Stimulated activated CD8-positive, alpha-beta memory T cell treated with anti-CD3 and anti-CD28 coated beads, Interleukin-7, amount 100 ng/mL, for 48 hours (primary cell): ENCODE data around the gene MED13L.
"Not testable (repeated sequence)": the region's sequence is repeated elsewhere in the genome, so short reads cannot be mapped to it uniquely, and the experiment has no call there.

Source experiments
- DNase-seq, 2 donors: peaks; one replicate each; pipeline ENCODE4 v3.0.0-alpha.2; 2020; ENCODE audit warnings: low read depth in 1 of 2; ENCODE audit errors: extremely low read depth in 1 of 2

The MED13L gene

GRCh38 chr12:116303929-116304328 is 26.4 kb upstream of the MED13L start:
- DNase-seq: no peak

DNA sequence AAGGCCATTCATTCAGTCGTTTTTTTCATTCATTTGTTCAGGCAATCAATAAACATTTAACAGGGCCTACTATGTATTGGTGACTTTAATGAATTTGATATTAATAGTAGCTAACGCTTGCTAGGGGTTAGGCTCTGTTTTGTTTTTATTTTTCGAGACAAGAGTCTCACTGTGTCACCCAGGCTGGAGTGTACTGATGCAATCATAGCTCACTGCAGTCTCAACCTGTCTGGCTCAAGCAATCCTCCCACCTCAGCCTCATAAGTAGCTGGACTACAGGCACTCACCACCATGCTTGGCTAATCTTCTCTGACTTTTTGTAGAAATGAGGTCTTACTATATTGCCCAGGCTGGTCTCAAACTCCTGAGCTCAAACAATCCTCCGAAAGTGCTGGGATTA is 25.6 kb upstream of the MED13L start:
- no peak for DNase-seq

DNA sequence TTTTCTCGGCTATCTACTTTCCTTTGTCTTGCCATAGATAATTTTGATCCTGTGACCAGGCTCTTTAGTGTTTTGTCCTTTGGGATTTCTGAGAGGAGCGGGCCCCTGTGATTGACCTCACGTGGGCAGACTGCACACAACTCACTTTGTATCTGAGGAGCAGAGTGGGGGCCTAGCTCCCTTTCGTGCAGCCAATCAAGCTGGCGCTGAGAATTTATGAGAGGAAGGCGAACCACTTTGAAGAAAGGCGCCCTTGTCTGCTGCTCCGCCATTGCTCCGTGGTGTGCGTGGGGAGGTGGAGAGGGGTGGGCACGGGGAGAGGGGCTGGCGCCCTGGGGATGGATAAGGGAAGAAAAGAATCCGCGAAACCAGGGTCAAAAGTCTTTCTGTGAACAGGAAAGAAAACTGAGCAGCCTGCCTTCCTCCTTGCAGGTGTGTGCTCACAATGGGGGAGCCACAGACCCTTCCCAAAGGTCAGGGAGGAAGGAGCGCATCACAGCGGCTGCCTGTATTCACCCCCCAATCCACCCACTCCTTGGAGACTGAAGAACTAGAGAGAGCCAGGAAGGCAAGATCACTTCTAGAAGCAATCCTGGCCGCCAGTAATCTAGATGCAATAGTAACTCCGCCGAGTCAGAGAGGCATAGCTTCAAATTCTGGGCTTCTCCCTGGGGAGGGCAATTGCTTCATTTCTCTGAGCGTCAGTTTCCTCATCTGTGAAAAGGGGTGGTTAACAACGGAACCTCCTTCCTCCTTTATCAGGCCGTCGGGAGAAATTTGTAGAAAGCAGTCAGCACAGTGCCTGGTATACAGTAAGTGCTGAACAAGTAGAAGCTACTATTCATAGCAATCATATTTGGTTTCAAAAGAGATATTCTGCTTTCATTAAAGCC is 24.9 kb upstream of the MED13L start:
- no peak for DNase-seq

DNA sequence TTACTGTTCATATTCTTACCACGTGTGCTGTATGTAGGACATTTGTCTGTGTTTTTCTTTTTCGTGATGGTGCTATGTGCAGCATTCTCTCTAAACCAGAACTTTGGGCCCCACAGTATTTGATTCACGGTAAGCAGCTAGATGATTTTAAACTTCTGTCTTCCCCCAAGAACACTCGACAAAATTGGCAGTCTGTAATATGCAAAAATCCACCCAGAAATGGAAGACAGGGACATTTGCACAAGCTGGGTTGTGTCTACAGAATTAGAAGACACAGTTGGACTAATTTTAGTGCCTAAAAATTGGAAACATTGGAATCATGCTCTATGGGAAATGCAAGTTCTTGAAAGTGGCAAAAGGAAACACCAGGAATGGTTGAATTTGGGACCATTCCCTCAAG is 24.1 kb upstream of the MED13L start:
- DNase-seq: no peak

DNA sequence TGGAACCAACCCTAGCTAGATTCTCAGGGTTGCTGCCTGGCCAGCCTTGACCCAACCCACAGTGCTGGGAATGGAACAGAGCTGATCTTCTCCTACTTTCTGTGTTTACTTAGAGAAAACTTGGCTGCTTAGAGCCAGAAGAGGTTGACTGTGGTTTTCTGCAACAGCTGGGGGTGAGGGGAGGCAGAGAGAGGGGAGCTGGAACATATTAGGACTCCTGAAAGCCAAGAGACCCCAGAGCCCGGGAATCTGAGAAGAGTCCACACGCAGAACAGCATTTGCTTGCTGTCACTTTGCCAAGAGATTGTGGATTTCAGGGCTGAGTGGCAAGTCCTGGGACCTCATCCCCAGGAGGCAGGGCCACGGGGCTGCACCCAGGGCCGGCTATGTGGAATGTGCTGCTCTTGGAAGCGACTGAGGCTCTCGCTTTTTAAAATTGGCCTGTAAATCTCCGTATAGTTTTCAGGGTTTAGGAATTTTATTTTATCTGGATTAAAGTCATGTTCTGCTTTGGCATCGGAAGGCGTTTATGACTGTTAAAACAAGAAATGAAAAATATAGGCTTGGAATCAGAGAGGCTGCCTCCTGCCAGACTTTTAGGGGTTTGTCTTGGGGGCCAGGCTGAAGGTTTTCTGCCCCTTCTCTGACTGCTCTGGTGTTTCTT is 22.3 kb upstream of the MED13L start:
- no peak for DNase-seq

GRCh38 chr12:116299064-116299463 is 21.6 kb upstream of the MED13L start:
- no peak for DNase-seq

GRCh38 chr12:116298578-116298977 is 21.1 kb upstream of the MED13L start:
- no peak for DNase-seq

GRCh38 chr12:116297224-116297834 is 19.8 kb upstream of the MED13L start:
- DNase-seq: no peak

GRCh38 chr12:116295327-116296263 is 18.1 kb upstream of the MED13L start:
- no peak for DNase-seq

GRCh38 chr12:116294454-116295165 is 17.1 kb upstream of the MED13L start:
- DNase-seq: no peak

GRCh38 chr12:116293687-116294453 is 16.4 kb upstream of the MED13L start:
- no peak for DNase-seq

DNA sequence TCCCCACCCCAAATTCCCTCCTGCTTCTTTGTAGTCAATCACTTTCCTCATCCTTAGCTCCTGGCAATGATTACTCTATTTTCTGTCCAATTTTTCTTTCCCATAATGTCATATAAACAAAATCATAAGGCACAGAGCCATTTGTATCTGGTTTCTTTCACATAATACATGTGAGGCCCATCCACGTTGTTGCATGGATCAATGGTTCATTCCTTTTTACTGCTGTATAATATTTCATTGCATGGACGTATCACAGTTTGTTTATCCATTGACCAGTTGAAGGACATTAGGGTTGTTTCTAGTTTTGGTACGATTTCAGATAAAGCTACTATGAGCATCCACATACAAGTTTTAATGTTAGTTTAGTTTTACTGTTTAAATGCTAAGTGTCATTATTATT is 13.7 kb upstream of the MED13L start:
- no peak for DNase-seq

- DNase-seq: no peak
Measured at GRCh38 chr12:116288735-116289134, 11.2 kb upstream of the MED13L start.

DNA sequence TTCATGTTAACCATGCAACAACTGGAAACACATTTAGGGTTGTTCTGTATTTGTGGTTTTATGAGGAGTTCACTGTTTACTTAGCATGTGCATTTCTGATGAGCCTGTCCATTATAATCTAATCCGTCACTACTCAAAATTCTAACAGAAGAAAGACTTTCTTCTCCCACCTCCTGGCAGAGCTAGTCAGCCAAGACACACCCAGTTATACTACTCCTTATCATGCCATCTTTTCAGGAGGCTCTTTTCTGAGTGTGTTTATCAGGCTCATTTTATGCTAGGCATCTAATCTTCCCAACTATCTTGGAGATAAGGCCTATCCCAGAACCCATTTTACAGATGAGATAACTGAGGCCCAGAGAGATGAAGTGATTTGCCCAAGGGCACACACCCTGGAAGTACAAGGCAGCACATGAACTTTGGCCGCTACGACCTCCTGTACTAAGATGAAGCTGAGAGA is 10.4 kb upstream of the MED13L start:
- no peak for DNase-seq

DNA sequence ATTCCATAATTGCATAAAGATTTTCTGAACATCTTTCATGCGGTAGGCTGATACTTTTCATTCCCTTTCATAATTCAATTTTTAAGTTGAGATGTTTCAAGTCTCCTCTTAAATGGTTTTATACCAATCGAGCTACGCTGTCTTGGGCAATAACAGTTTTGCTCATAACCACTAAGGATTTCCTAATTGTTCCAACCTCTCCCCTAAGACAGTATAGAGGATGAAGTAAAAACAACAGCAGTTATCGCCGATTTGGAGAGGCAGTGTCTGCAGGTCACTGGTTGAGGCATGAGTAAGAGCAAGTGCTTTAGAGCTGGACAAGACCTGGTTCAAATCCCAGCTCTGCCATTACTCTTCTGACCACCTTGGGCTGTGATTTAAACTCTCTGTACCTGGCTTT is 6.9 kb upstream of the MED13L start:
- no peak for DNase-seq

GRCh38 chr12:116283881-116284280 is 6.4 kb upstream of the MED13L start:
- not testable (repeated sequence) for DNase-seq

- DNase-seq: no peak
Measured at GRCh38 chr12:116282371-116283286, 5.1 kb upstream of the MED13L start.

- no peak for DNase-seq
Measured at GRCh38 chr12:116280595-116281290, 3.2 kb upstream of the MED13L start.
